Tibial nerve (tissue), 4 donors: ENCODE data around the gene FAN1. TPM values are rescaled to one million over a fixed set of nuclear protein-coding genes. Genes with fewer than 3 reads are reported as not detected.

Experiments
- DNase-seq, 2 donors: peaks; one replicate each; pipeline ENCODE4 v3.0.0-alpha.2; 2019; ENCODE audit warnings: low spot score in 2 of 2
- H3K27ac ChIP-seq, 4 donors: fragments of 200-600 bp; sonication (generic) in 3 of 4; one replicate each; pipeline ENCODE4 v1.5.1; 2017 to 2019; ENCODE audit warnings: mild to moderate bottlenecking in 1 of 4
- H3K27me3 ChIP-seq, 2 donors: fragments of 200-600 bp; sonication (generic) in 1 of 2; one replicate each; pipeline versions ENCODE4 v1.5.1 to v1.6.0; 2017 to 2019
- H3K36me3 ChIP-seq, 3 donors: fragments of 200-600 bp; sonication (generic); one replicate each; pipeline ENCODE4 v1.5.1; 2018 to 2019
- H3K4me1 ChIP-seq, 4 donors: fragments of 200-600 bp; sonication (generic) in 3 of 4; one replicate each; pipeline ENCODE4 v1.5.1; 2017 to 2019
- H3K4me3 ChIP-seq, 4 donors: fragments of 200-600 bp; sonication (generic) in 3 of 4; one replicate each; pipeline ENCODE4 v1.5.1; 2017 to 2019; ENCODE audit warnings: mild to moderate bottlenecking in 1 of 4, moderate library complexity in 1 of 4
- H3K9me3 ChIP-seq, 4 donors: fragments of 200-600 bp; sonication (generic) in 3 of 4; one replicate each; pipeline ENCODE4 v1.5.1; 2017 to 2019
- EP300 ChIP-seq, 2 donors: sonication (generic); formaldehyde crosslinking; IDR thresholded peaks; one replicate each; pipeline ENCODE4 v1.6.1; 2017; ENCODE audit warnings: antibody characterized with exemption in 2 of 2, mild to moderate bottlenecking in 1 of 2
- POLR2A ChIP-seq, 2 donors: fragments of 450-650 bp; IDR thresholded peaks; one replicate each; pipeline ENCODE4 v1.6.1; 2017; ENCODE audit warnings: antibody characterized with exemption in 2 of 2, mild to moderate bottlenecking in 2 of 2, moderate library complexity in 2 of 2
- WGBS, 2 donors: methylation state at CpG; one replicate each; pipeline ENCODE4 v1.1.5; 2018; 5-methylcytosine and 5-hydroxymethylcytosine counted together
- total RNA-seq, 4 donors: library from RNA; depleted of rRNA; stranded (reverse); fragments of >200 nt; gene quantifications; one replicate each; pipeline ENCODE4 v1.1.0, GENCODE V29; 2016
- TF ChIP-seq, protein P1 (sequence below), 5 experiments: fragments of 200-600 bp in 3 of 5; fragments of 450-650 bp in 2 of 5; sonication (generic) in 3 of 5; IDR thresholded peaks; one replicate each; pipeline ENCODE4 v1.5.1; 2016 to 2019; ENCODE audit warnings: antibody characterized with exemption in 5 of 5, mild to moderate bottlenecking in 3 of 5, moderate library complexity in 2 of 5

The FAN1 gene
- total RNA-seq, 4 donors from 2014 or later = 15.9 to 24.3 (median 17.4) TPM

DNA sequence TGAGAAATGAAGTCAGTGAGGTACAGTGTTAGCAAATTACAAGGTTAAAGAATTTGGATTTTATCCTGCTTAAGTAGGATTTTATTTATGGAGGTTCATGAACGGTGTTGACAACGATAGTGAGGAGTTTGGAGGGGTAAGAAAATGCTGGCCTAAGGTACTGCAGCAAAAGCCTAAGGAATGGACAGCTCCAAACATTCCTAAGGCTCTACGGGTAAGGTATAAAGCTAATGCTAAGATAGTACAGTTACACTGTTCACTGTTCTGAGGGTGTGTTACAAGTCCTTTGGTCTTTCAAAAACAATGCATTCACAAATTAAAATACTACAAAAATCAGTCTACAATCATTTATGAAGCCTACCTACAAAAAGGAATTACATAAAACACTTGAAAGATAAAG lies 80.4 kb downstream of the FAN1 start:
- H3K9me3 ChIP-seq = no peaks in the 10 kb centered on the region
- H3K36me3 ChIP-seq = peaks cover 0 to 22% (median 0%) of the 10 kb centered on the region in 3 donors
- no peaks in the 10 kb centered on the region for H3K27me3 ChIP-seq
- TF ChIP-seq EP300 (IDR thresholded peaks at IDR 0.05) (no peak), POLR2A (IDR thresholded peaks at IDR 0.05) (no peak)
- TF ChIP-seq, protein P1, sequence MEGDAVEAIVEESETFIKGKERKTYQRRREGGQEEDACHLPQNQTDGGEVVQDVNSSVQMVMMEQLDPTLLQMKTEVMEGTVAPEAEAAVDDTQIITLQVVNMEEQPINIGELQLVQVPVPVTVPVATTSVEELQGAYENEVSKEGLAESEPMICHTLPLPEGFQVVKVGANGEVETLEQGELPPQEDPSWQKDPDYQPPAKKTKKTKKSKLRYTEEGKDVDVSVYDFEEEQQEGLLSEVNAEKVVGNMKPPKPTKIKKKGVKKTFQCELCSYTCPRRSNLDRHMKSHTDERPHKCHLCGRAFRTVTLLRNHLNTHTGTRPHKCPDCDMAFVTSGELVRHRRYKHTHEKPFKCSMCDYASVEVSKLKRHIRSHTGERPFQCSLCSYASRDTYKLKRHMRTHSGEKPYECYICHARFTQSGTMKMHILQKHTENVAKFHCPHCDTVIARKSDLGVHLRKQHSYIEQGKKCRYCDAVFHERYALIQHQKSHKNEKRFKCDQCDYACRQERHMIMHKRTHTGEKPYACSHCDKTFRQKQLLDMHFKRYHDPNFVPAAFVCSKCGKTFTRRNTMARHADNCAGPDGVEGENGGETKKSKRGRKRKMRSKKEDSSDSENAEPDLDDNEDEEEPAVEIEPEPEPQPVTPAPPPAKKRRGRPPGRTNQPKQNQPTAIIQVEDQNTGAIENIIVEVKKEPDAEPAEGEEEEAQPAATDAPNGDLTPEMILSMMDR (IDR thresholded peaks at IDR 0.05) = no peak
- no peak for DNase-seq
- peak overlapping the region in 1 of 4 donors; percentile 8 for H3K4me3 ChIP-seq
- H3K4me1 ChIP-seq = peaks cover 4 to 85% (median 42%) of the 10 kb centered on the region in 4 donors
- 52 to 55% methylated on average over 3 of the region's 3 CpGs for WGBS, 2 donors
- H3K27ac ChIP-seq = peak overlapping the region; percentile 3 to 84 (median 46)

DNA sequence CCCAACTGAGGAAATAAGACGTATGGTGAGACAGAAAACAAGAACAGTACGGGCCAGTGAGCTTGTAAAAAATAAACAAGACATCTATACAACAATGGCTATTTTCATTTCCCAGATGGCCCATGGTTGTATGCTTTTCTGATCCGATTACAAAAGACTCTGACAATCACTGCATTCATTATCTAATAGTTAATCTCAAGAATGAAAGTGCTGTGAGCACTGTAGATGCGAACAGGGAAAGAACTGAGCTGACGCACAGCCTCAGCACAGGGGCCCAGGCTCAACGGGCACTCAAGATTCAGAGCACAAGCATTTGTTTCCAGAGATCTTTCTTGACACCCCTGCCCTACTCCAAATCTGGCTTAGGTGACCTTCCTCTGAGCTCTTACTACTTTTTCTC lies 80.8 kb downstream of the FAN1 start:
- Histone ChIP-seq H3K27me3 (no peaks in the 10 kb centered on the region), H3K27ac (peak overlapping the region; percentile 3 to 84 (median 46)), H3K9me3 (no peaks in the 10 kb centered on the region), H3K4me1 (peaks cover 4 to 83% (median 46%) of the 10 kb centered on the region in 4 donors), H3K4me3 (peak overlapping the region in 1 of 4 donors; percentile 8), H3K36me3 (peaks cover 0 to 18% (median 0%) of the 10 kb centered on the region in 3 donors)
- TF ChIP-seq POLR2A (IDR thresholded peaks at IDR 0.05) (no peak), EP300 (IDR thresholded peaks at IDR 0.05) (no peak)
- TF ChIP-seq, protein P1 (IDR thresholded peaks at IDR 0.05) = no peak
- DNase-seq = no peak
- WGBS, 2 donors = 18 to 20% methylated on average over 6 of the region's 6 CpGs

DNA sequence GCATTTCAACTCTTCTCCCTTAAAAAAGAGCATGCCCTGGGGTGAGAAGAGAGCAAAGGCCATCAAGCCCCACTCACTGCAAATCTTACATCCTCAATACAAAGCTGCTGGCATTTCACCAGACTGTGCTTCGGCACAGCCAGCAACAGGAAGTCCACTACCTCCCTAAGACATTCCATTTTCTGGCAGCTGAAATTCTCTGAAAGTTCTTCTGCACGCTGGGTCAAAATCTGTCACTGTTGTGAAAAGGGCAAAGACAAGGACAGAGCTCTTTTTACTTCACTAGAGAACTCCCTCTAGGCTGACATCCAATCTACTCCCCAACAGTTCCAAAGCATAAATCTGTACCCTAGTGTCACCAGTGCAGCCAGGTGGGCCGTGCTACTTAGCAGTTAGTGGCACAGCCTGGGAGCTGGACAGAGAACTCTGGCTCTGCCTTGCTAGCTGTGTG lies 81.4 kb downstream of the FAN1 start:
- H3K9me3 ChIP-seq = no peaks in the 10 kb centered on the region
- H3K27me3 ChIP-seq = no peaks in the 10 kb centered on the region
- H3K4me1 ChIP-seq = peaks cover 4 to 83% (median 48%) of the 10 kb centered on the region in 4 donors
- peak overlapping the region in 1 of 4 donors; percentile 8 for H3K4me3 ChIP-seq
- TF ChIP-seq POLR2A (IDR thresholded peaks at IDR 0.05) (no peak), EP300 (IDR thresholded peaks at IDR 0.05) (no peak)
- TF ChIP-seq, protein P1 (IDR thresholded peaks at IDR 0.05) = no peak
- peaks cover 0 to 12% (median 0%) of the 10 kb centered on the region in 3 donors for H3K36me3 ChIP-seq
- WGBS, 2 donors = 17 to 18% methylated on average over 3 of the region's 3 CpGs
- H3K27ac ChIP-seq = peak overlapping the region; percentile 3 to 84 (median 52)
- DNase-seq = peak in 1 of 2 donors; percentile 26

DNA sequence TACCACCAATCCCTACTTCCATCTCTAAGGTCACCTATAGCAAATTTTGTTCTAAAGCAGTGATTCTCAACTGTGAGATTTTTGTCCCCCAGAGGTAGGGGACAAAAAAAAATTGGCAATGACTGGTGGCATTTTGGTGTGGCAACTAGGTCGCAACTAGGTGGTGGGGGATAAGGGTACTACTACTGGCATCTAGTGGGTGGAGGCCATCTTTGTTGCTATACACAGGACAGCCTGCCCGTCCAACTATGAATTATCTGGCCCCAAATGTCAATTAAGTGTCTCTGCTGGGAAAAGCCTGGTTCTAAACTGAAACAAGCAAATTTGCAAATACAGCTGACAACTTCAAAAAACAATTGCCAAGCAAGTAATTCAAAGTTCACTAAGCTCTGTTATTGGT lies 86.3 kb downstream of the FAN1 start:
- Histone ChIP-seq H3K9me3 (no peaks in the 10 kb centered on the region), H3K36me3 (peaks cover 0 to 3% (median 0%) of the 10 kb centered on the region in 3 donors), H3K27me3 (no peaks in the 10 kb centered on the region), H3K27ac (peak overlapping the region in 3 of 4 donors; percentile 93 to 99 (median 97)), H3K4me1 (peaks cover 0 to 57% (median 35%) of the 10 kb centered on the region in 4 donors), H3K4me3 (peak overlapping the region; percentile 74 to 100 (median 82))
- no peak for TF ChIP-seq POLR2A (IDR thresholded peaks at IDR 0.05)
- no peak for TF ChIP-seq EP300 (IDR thresholded peaks at IDR 0.05)
- TF ChIP-seq, protein P1 (IDR thresholded peaks at IDR 0.05) = no peak
- DNase-seq = no peak
- 37 to 40% methylated on average over 2 of the region's 2 CpGs for WGBS, 2 donors

DNA sequence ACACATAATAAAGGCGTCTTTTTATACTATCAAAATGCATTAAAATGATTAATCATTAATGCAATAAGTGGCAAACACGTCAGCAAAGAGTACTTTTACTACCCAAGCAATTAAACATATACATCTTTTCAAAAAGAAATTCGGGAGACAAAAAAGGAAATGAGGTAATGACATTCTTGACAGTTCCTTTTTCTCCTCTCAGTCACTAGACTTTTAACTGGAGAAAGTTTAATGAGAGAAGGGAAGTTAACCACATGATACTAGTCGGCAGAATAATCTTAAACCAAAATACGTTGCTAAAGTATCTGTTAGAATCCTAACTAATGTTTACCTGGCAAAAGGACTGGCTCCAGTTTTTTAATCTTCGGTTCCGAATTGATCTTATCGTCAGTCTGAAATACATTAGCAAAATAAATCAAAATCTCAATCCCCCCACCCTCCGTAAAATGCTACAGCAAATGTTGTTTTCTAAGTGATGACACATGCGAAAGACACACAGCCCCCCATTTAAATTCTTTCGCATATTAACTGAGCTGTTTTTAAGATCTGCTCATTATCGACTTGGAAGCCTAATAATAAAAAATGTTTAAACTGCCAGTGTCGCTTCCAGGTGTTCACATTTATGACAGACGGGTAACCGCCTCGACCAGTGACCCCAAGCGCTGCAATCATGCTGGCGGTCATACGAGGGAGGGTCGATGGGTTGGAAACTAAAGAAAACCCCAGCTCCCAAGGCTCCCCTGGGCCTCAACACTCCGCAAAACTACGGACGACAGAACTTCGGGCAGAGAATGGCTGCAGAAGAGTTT lies 86.9 kb downstream of the FAN1 start:
- no peak for TF ChIP-seq POLR2A (IDR thresholded peaks at IDR 0.05)
- no peak for TF ChIP-seq EP300 (IDR thresholded peaks at IDR 0.05)
- TF ChIP-seq, protein P1 (IDR thresholded peaks at IDR 0.05) = no peak
- DNase-seq = peak in 1 of 2 donors; percentile 10
- peak overlapping the region; percentile 74 to 100 (median 82) for H3K4me3 ChIP-seq
- H3K27ac ChIP-seq = peak overlapping the region; percentile 88 to 99 (median 95)
- no peaks in the 10 kb centered on the region for H3K27me3 ChIP-seq
- H3K36me3 ChIP-seq = peaks cover 0 to 3% (median 0%) of the 10 kb centered on the region in 3 donors
- no peaks in the 10 kb centered on the region for H3K9me3 ChIP-seq
- WGBS, 2 donors = 3 to 4% methylated on average over 24 of the region's 24 CpGs
- H3K4me1 ChIP-seq = peaks cover 0 to 51% (median 29%) of the 10 kb centered on the region in 4 donors
